ENCODE results near the gene BAG1.
A peak's percentile ranks its signal among the peaks of the same experiment; 100 is the strongest.

BAG1 gene

DNA sequence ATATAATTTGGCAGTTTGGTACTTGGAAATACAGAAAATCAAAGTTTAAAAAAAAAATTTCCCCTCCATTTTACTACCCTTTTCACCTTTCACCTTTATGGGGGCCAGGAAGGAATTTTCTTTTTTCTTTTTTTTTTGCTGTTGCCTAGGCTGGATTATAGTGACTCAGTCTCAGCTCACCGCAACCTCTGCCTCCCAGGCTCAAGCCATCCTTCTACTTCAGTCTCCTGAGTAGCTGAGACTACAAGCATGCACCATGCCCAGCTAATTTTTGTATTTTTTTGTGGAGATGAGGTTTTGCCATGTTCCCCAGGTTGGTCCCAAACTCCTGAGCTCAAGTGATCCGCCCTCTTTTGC, 9.4 kb upstream of the BAG1 start:
- DNase-seq (ENCODE audit: low read depth), result no peak

DNA sequence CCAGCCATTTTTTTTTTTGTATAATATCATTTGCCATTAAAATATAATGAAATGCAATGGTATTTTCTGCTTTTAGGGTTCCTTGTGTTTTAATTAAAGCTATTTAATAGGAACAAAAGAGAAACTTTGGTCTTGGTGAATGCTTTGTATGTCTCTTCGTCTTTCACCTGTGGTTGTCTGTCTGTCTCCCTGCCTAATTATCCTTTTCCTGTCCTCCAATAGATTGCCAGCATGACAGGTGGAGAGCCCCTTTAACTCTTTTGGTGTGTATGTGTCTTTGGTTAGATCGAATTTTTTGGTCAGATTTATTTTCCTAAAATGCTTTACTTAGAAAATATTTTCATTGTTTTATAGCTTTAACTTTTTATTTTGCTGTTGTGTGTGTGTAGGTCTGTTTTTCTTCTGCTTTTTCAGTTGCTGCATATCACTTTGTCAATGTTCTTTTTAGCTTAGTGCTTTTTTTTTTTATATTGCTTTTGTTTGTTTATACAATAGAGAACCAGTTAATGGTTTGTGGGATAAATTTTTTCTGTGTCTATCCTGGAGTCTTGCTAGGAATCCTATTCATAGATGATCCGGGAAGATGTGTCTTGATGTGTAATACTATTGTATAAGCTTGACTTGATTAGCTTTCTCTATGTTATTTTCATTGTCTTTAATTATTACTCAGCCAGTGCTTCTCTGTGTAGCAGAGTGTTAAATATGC, 8.9 kb upstream of the BAG1 start:
- DNase-seq (ENCODE audit: low read depth), result no peak

- no peak for DNase-seq (ENCODE audit: low read depth)
These were observed 7.6 kb upstream of the BAG1 start for GRCh38 chr9:33272061-33272460.

GRCh38 chr9:33270146-33270545, 5.6 kb upstream of the BAG1 start:
- DNase-seq (ENCODE audit: low read depth), result no peak

DNA sequence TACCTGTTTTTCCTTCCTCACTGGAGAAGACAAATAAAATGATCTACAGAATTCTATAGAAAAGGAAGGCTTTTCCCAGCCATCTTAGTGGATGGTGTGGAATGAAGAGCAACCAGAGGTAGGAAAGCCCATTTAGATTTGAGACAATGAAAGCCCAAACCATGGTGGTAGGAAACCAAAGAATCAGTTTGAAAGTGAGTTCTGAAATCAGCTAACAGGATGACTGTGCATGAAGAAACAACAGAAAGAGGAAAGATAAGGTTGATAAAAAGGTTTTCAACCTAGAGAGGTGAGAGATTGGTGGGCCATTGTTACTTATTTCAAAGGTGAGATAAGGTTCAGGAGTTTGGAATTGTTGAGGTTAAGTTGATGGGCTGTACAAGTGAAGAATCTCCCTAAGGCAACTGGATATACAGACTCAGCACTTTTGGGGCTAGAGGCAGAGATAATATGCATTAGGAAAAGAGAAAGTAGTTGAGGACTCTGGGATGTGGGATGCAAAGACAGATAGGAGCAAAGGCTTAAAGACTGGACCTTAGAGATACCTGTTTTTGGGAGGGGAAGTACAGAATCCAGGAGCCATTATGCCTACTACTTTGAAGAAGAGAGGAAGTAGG, 2.8 kb upstream of the BAG1 start:
- no peak for DNase-seq (ENCODE audit: low read depth)

DNA sequence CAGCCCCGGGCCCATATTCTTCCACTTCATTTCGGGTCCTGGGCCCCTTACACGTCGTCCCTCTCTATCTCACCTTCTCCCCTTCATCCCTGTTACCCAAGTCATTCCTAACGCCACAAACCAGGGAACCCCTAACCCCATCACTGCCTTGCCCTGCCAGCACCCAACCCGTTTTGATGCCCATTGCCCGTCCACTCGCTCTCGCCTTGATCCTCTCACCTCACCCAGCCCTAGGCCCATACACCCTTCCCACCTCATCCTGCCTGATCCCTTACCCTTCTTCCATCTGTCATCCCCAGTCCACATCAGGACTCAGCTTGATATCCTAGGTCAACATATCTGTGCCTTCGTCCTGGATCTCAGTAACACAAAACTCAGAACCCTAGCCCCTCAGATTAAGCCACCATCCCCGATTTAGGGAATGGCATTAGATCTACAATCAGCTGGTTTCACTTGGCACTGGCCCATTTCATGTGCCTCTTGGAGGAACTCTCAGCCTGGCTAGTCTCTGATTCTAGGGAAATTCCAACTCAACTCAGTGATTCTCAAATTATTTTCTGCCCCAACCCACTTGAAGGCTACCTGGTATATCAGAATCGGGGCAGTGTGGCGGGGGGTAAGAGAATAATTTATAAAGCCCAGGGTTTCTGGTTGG, 830 bp upstream of the BAG1 start:
- DNase-seq (ENCODE audit: low read depth), result no peak

- DNase-seq (ENCODE audit: low read depth), result peak; percentile 13
These were observed 470 bp downstream of the BAG1 start for GRCh38 chr9:33264003-33264472.

GRCh38 chr9:33263131-33264002, 1.1 kb downstream of the BAG1 start:
- no peak for DNase-seq (ENCODE audit: low read depth)

DNA sequence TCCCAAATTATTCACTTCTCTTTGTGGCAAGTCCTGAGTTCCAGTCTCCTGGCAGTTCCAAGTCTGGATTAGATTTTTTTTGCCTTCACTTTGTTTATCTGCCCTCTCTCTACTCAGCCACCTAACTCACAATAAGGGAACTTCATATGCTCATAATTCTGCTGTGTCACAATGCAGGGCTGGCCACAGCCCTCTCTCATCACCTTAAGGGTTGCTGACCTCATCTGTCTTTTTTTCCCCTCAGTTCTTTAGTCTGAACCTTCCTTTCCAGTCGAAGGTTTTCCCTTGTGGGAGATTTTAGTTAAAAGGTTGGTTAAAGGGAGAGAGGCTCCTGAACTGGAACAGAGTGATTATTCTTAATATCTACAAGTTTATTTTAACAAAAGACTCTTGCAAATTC, 4.1 kb downstream of the BAG1 start:
- no peak for DNase-seq (ENCODE audit: low read depth)

DNA sequence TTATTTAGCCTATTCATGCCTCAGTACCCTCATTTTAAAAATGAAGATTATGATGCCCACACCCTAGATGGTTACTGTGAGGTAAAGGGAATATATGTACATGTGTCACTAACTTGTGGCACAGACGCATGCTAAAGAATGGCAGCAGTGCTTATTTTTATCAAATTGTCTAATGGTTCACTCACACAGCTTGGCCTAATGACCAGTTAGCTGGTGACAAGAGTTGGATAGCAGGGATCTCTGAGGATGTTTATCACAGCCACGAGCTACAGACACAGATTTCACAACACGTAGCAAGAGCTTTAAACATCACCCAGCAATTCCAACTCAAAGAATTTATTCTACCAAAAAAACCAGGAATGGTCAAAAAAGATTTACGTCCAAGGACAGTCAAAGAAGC, 7.2 kb downstream of the BAG1 start:
- no peak for DNase-seq (ENCODE audit: low read depth)

GRCh38 chr9:33256236-33256635, 8.3 kb downstream of the BAG1 start:
- no peak for DNase-seq (ENCODE audit: low read depth)

DNA sequence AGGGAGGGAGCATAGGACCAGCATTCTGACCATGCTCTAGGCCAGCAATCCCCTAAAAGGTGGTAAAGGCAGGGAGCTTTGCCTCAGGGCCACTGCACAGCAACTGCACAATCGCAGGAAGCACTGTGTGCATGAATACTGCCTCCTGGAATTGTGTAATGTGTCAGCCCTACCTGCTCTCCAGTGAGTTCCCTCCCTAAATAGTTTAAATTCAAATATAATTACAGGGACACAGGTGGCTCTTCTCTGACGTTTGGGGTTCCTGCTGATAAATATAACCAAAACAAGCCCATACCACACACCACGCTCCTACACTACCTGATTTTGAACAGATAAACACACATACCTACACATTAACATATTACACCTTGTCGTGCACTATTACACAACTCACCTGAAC, 9.0 kb downstream of the BAG1 start:
- DNase-seq (ENCODE audit: low read depth), result no peak

- DNase-seq (ENCODE audit: low read depth), result no peak
These were observed 9.5 kb downstream of the BAG1 start for GRCh38 chr9:33255014-33255413.

GRCh38 chr9:33254211-33254610, 10.3 kb downstream of the BAG1 start:
- DNase-seq (ENCODE audit: low read depth), result no peak

GRCh38 chr9:33250458-33250995, 14.0 kb downstream of the BAG1 start:
- no peak for DNase-seq (ENCODE audit: low read depth)

DNA sequence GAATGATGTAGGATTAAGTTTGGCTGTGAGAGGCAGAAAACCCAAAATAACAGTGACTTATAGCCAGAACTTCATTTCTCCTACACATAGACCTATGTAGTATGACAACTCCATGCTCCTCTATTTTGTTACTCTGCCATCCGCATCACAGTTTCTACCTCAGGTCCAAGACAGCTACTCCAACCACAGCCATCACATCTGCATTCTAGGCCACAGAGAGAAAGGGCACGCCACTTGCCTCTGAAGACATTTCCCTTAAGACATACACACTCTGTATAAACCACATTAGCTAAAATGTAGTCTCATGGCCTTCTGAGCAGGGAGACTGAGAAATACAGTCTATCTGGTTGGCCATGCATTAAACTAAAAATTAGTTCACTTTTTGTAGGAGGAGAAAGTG, 14.5 kb downstream of the BAG1 start:
- no peak for DNase-seq (ENCODE audit: low read depth)

GRCh38 chr9:33249087-33249658, 15.3 kb downstream of the BAG1 start:
- no peak for DNase-seq (ENCODE audit: low read depth)

DNA sequence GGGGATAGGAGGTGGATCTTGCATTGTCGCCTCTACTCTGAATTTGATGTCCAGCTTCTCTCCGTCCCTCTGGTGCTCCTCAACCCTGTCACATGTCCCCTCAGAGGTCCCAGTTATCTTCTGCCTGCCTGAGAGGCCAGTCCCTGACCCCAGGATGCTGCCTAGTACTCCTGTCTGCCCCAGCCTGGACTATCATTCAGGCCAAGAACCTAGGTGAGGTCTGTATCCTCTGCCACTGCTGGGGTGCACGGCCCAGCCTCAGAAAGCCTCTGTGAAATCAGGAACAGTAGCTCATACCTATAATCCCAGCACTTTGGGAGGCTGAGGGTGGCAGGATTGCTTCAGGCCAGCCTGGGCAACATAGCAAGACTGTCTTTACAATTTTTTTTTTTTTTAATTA, 15.9 kb downstream of the BAG1 start:
- DNase-seq (ENCODE audit: low read depth), result no peak

- no peak for DNase-seq (ENCODE audit: low read depth)
These were observed 18.1 kb downstream of the BAG1 start for GRCh38 chr9:33246269-33246860.

DNA sequence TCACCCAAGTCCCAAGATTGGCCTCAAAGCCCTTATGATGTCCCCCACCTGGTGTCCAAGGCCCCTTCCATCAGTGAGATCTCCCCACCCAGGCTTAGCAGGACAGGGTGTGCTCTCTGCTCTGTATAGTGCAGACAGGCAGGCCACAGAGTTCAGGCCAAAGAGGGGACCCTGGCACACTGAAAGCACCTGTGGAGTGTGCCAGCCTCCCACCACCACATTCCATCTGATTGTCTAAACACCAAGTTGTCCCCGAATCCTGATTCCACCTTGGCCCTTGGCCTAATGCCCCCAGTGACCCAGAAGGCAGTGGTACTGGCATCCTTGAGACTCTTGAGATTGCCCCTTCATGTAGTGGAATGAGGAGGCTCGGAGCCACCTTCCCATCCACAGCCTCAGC, 19.2 kb downstream of the BAG1 start:
- no peak for DNase-seq (ENCODE audit: low read depth)

DNA sequence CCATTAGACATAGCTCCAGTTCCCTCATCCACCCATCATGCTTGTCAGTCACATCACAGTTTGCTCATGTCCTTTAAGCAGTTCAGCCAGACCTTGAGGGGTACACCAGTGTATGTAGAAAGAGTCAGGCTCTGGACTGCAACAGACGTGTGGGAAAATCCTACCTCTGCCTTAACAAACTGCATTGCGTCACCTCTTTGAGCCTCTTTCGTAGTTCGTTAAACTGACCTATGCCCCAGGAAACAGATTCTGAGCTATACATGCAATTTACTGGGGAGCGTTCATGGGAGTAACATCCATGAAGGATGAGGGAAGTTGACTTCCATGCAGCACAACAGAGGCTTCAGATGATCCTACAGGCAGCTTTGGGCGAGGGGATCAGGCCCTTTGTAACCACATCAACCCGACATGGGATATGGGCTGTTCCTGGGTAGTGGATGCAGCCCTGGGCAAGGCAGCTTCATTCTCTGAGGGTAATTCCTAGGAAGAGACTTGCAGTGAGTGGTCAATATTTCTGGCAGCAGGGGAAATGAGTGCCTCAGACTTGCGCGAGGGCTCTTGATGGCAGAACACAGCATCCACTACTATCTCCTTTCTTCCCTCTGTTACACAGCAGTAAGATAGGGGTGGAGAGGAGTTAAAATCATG, 20.2 kb downstream of the BAG1 start:
- DNase-seq (ENCODE audit: low read depth), result no peak

Data from activated T-helper 1 cell treated with Interleukin-2 at 50 U/mL for 16 hours (primary cell).